HG03442 (cell line): ENCODE results near the gene KLHDC7A.

Experiments used
- ATAC-seq: cut with Tn5 transposase; IDR thresholded peaks from one replicate; pipeline ENCODE4 v1.9.1; 2021; ENCODE audit warnings: mild to moderate bottlenecking, moderate library complexity; ENCODE audit not compliant: unreplicated experiment

Gene KLHDC7A

DNA sequence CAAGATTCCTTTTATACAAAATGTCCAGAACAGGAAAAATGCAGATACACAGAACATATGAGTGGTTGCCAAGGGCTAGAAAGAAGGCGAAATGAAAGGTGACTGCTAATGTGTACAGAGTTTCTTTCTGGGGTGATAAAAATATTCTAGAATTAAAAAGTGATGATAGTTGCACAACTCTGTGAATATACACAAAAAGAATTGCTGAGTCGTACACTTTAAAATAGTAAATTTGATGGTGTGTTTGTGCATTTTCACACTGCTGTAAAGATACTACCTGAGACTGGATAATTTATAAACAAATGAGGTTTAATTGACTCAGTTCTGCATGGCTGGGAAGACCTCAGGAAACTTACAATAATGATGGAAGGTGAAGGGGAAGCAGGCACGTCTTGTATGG, 23.9 kb downstream of the KLHDC7A start:
- no peak for ATAC-seq

DNA sequence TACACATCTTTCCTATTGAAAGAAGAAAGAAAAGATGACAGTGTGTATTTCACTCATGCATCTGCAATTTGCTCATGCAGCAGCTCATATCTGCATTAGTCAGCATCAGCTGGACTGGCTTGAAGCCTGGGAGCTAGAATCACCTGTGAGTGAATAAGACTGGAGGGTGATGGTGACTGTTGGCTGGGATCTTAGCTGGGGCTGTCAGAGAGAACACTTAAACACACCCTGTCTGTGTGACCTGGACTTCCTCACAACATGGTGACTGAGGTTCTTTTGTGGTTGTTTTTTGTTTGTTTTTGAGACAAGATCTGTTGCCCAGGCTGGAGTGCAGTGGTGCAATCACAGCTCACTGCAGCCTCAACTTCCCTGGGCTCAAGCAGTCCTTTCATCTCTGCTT, 24.9 kb downstream of the KLHDC7A start:
- no peak for ATAC-seq

DNA sequence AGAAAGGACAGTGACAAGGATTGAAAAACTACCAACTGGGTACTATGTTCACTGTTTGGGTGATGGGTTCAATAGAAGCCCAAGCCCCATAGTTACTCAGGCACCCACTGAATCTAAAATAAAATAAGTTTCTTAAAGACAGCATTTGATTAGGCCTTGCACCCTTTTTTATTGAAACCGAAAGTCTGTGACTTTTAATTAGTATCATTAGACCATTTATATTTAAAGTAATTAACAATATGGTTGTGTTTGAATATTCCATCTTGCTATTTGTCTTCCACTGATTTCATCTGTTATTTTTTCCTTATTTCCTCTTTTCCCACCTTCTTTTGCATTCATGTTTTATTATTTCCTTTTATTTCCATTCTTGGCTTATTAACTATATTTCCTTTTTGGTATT, 27.4 kb downstream of the KLHDC7A start:
- no peak for ATAC-seq

DNA sequence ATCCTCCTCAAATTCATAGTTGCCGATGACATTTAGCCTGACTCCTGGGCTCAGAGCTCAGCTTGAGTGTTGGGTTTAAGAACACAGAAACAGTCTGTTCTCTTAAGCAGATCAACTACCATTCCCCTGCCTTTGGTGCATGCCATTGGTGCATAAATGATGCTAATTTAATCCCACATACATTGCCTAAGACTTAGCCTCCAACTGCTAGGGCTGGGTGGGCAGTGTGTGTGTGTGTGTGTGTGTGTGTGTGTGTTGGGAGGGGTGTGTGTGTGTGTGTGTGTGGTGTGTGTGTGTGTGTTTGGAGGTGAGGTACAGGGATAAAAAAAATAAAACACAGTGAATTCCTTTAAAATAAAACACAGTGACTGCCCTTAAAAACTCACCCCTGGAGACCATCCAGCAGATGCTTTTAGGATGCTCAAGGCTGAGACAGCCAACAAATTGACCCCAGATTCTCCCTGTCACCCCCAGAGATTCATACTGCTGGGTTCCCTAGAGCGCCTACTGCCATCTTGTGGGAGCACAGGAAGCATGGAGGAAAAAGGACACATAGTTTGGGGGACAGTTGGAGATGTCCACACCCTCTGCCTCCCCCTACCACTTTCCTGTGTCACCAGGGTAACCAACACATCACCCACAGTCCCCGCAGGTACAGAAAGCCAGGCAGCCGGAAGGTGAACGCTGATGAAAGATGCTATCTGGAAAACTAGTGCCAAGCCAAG, 30.6 kb downstream of the KLHDC7A start:
- ATAC-seq, result no peak

DNA sequence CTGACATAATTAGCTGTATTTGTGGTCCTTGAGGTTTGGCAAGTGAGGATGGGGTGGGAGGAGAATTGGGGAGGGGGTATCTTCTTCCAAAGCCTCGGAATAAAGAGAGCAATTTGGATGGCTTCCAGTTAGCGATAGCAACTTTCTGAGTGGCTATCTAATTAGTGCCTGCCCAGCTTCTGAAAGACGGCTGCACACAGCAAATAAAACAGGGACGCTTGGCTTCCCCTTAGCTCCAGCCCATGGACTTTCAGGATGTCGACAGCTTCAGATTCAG, 31.1 kb downstream of the KLHDC7A start:
- ATAC-seq, result no peak

DNA sequence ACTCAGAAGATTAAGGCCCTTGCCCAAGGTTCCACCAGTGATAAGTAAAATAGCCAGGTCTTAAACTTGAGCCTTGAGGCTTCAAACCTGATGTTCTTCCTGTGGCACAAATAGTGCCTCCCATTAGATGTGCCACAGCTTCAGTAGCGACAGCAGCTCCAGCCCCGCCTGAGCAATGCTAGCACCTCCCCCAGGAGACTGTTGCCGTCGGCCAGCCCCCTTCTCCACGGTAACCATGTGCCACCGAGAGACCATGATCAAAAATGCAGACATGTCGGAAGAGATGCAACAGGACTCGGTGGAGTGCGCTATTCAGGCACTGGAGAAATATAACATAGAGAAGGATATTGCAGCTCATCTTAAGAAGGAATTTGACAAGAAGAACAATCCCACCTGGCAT, 32.2 kb downstream of the KLHDC7A start:
- no peak for ATAC-seq

DNA sequence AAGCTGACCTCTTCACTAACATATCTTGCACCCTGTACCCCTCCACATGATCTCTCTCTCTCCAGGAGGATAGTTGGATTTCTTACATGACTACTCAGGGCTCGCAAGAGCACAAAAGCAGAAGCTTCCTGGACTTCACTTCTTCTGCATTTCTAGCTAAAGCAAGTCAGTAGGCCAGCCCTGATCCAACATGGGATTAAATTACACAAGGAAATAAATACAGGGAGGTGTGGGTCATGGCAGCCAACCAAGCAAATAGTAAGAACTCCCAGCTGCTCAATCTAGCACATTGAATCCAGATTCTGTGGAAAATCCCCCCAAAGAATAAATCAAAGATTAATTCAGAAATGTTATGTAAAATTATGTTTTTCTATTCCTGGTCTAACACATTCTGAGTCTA, 33.3 kb downstream of the KLHDC7A start:
- no peak for ATAC-seq

DNA sequence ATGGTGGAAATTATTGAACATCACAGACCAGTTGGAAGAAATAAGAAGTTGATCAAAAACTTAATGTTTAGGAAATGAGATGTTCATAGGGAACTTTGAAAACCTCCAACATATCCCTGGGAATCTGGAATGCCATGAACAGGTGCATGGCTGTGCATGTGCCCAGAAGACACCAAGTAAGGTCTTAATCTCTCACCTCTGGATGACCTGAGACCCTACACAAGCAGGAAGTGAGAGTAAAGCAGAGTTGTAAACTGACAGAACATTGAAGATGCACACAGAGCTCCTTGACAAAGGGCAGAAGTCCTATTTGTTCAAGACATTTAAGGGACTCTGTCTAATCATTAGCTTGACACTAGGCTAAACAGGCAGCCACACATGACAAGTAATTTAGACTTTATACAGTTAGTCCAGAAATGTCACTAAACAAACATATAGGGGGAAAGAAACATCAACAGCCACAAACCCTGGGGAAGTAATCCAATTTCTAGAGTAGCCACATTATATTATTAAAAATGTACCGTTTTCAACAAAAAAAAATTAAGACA, 34.5 kb downstream of the KLHDC7A start:
- ATAC-seq, result no peak

DNA sequence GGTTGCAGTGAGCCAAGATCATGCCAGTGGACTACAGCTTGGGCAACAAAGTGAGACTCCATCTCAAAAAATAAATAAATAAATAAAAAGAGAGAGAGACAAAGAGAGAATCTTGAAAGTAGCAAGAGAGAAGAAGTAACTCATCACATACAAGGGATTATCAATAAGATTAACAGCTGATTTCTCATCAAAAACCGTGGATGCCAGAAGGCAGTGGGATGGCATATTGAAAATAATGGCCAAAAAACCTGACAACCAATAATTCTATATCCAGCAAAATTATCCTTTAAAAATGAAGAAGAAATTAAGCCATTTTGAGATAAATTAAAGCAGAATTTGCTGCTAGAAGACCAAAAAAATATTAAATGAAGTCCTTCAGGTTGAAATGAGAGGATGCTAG, 35.7 kb downstream of the KLHDC7A start:
- no peak for ATAC-seq

DNA sequence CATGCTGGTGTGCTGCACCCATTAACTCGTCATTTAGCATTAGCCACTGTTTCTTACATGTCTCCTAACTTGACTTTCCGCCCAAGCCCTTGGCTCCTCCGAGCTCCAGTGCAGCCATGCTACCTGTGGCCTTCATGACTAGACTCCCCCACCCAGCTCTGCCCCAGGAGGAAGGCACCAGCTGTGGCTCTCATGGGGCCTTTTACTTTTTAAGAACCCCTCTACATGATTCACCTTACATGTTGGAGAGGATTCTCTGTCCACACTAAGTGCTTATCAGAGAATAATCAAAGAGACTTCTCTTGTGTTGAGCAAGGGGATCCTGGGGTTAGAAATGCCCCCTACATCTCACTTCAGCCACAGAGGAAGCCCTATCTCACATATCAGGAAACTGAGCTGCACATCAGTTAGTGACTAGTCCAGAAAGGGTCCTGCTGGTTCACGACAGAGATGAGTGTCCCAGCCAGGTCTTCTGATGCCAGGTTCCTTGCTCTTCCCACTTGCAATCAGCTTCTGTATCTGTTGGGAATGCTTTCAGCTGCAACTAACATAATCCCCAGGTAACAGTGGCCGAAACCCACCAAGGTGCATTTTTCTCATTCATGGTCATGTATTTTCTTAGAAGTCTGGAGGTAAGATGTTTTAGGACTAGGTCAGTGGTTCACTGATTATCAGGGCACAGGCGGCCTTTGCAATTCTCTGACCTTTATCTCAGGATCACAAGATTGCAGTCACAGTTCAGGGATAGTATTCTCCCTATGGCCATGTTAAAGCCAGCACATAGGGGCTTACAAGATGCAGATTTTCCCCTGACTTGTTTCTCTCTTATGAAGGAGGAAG, 45.9 kb downstream of the KLHDC7A start:
- ATAC-seq, result no peak

DNA sequence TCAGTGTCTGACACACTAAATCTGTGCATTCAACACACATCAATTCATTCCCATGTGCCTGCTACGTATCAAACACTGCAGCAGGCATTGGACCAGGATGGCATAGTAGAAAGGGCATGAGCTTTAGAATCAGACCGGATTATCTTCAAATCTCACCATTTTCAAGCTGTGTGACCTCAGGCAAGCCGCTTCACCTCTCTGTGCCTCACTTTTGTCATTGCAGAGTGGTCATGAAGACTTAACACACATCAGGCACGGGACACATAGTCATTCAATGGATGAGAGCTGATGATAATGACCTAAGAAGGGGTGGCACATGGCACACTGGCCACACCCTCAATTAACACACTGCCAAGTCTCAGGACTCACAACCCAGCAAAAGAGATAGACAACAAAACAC, 46.8 kb downstream of the KLHDC7A start:
- ATAC-seq, result no peak

DNA sequence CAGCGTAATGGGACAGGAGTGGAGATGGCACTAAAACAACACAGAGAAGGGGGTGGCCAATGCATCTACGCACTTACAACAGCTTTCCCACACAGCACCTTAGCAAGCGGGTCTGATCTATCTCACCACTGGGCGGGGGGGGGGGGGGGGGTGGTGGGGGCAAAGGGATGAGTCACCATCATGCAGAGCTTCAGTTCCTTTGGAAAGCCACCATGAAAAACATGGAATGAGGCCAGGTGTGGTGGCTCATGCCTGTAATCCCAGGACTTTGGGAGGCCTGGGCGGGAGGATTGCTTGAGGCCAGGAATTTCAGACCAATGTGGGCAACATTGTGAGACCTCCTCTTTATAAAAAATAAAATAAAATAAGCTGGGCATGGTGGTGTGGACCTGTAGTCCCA, 47.2 kb downstream of the KLHDC7A start:
- ATAC-seq, result no peak

DNA sequence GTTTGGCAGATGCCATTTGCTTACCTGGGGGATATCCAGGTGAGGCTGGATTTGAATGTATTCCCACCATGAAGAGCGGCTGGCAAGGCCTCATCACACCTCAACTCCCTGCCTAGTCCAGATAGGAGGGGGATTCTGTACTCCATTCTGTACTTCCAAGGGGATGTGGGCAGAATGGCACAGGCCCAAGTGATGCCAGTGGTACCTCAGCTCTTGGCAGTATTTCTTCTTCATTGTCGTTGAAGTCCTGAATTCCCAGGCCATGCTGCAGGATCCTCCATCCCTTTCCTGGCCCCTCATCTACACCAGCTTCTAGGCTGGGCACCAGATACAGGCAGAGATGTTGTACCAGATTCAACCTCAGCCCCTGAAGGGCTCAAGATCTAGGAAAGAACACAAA, 47.9 kb downstream of the KLHDC7A start:
- no peak for ATAC-seq

DNA sequence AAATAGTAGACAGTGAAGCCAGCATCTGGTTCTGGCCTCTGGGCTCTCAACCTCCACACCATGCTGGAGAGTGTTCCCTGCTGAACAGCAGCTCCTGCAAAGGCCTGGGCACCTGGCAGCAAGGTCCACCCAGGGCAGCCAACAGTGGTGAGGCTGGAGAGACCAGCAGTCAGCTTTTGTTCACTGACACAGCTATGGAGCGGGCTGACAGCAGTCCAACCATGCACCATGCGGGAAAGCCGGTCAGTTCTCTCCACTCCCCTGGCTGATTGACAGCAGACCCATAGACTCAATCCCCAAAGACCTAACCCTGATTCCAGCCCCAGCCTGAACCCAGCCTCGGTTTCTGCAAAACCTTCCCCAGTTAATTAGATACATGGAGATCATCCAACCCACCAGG, 49.0 kb downstream of the KLHDC7A start:
- ATAC-seq, result no peak

DNA sequence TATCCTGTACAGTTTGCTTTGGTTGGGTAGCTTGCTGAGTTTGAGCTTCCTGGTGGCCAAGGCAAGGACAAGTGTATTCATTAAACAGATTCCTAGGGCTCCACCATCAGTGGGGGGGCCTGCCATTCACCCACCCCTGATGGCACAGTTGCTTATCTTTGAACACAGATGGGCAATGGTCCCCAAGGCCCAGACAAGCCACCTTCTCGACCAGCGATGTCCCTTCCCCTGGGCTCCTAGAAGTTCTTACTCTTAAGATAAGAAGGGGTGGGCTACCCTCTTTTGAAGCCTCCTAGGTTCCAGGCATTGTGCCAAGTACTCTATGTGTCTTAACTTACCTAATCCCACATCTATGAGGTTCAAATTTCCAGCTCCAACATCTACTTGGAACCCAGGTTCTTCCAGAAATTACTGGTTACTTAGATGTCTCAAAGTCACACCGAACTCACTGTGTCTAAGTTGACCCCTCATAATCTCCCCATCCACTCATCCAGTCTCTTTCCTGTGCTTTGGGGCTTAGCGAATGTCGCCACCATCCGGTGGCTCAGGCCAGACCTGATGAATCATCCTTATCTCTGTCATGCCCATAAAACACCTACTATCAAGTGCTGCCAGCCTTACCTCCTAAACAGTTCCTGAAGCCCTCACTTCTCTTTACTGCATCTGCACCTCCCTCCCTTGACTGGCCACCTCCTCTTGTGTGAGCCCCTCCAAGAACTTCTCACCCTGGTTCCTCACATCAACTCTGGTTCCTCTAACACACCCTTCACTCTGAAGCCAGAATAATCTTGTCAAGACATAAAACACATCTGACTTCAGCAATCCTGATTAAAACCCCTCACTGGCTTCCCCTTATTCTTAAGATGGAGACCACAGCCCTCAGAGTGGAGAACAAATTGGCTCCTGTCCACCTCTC, 50.1 kb downstream of the KLHDC7A start:
- no peak for ATAC-seq

DNA sequence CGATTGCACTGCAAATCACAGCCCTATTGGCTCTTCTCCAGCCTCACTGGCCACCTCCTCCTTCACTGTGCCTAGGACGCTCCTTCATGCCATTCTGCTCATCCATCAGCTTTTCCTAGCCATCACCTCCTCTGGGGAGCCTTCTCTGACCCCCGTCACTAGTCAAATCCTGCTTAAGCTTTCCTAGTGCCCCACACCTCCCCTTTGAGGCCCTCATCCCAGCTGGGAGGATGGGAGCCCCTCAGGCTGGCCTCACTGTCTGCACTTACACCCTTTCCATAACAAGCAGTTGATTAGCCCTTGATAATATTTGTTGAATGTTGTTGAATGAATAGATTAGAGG, 50.7 kb downstream of the KLHDC7A start:
- no peak for ATAC-seq

DNA sequence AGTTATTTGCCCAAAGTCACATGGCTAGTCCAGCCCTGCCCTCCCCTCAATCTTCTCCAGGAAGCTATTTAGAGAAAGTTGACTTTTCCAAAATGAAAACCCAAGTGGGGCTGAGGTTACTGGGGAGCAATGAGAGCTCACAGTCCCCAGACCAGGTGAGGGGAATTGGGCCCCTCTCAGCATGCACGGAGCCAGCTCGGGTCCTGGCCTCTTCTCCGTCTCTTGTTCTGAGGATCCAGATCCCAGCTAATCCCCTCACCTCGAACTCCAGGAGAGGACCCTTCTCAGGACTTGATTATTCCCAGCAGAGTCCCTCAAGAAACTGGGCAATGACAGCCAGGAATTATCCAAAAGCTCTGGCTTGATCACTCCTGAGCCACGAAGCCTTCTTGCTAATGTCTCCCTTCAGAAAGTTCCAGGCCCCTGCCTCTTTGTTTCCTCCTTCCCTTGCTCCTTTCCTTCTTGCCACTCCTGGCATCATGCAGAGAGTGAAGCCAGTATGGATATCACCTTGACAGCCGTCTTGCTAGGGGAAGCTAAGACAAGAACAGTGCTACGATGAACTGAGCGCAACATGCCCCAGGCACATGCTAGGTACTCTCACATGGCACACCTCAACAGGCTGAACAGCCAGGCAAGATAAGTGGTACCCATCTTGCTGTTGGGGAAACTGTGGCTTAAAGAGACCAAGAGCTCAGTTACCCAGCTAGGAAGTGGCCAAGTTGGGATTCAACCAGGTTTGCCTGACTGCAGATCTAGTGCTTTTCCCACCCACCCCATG, 51.9 kb downstream of the KLHDC7A start:
- ATAC-seq, result no peak

DNA sequence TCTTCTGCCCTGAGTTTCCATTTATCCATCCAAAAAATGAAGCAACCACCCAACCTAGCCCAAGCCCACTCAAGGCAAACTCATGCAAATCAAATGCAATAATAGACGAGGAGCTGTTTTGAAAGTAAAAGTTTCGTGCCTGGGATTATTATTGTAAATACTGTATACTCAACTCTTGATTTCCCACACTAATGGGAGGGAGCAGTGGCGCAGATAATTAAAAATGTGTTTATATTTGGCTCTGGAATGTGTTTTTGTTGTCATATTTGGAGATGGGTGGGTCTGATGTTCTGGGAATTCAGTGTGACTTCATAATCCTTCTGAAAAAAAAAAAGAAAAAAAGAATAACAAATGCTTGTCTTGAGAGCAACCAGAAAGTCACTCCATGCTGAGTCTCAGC, 52.5 kb downstream of the KLHDC7A start:
- no peak for ATAC-seq

DNA sequence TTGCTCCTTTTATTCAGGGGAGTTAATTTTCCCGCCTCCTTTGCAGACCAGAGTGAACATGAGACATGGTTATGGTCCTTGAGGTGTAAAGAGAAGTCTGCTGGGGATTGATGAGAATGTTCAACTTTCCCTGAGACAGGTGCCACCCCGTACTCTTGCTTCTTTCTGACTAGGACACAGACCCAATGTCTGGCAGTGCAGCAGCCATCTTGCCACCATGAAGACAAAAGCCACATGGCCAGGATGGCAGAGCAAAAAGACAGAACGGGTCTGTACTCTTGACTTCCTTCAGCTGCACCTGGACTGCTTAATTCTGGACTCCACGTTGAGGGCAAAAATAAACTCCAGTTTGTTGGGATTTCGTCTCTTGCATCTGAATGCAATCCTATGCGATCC, 54.1 kb downstream of the KLHDC7A start:
- no peak for ATAC-seq
